SK-N-SH (cell line): ENCODE results near the gene ACAP2. TPM values are rescaled to one million over a fixed set of nuclear protein-coding genes. Genes with fewer than 3 reads are reported as not detected.
"Not testable (repeated sequence)": the region's sequence is repeated elsewhere in the genome, so short reads cannot be mapped to it uniquely, and the experiment has no call there.

ENCODE experiments used
- CTCF ChIA-PET: fragments of 300-600, 350-600 bp; formaldehyde crosslinking; extraction: SDS; loops from one replicate; lab custom pipeline; 2021; lab: Yijun Ruan, JAX
- POLR2A ChIA-PET: fragments of 350-600 bp; sonication (Branson Sonifier 250); formaldehyde crosslinking; extraction: SDS; loops from one replicate; lab custom pipeline; 2020; ENCODE audit warnings: antibody characterized with exemption, inconsistent platforms; lab: Yijun Ruan, JAX
- DNase-seq: peaks from one replicate; pipeline ENCODE4 v3.0.0; 2012
- H2AFZ ChIP-seq: fragments of 200-600 bp; sonication (generic); 2 replicates; pipeline ENCODE4 v1.8.1; 2016; ENCODE audit warnings: antibody characterized with exemption, mild to moderate bottlenecking, low read depth
- H3F3A ChIP-seq: fragments of 200-600 bp; sonication (generic); replicated peaks from 2 replicates; pipeline ENCODE3; 2016; ENCODE audit warnings: antibody characterized with exemption, mild to moderate bottlenecking; ENCODE audit not compliant: insufficient read depth
- H3K27ac ChIP-seq, 2 experiments: fragments of 200-500 bp in 1 of 2; fragments of 200-600 bp in 1 of 2; sonication (Bioruptor generic) in 1 of 2; sonication (generic), shearing (Covaris generic) in 1 of 2; 2 replicates each; pipeline versions ENCODE4 v1.5.1 to v1.6.1; 2014 to 2016; ENCODE audit warnings: low read depth in 2 of 2, inconsistent platforms in 1 of 2, low read length in 1 of 2, mild to moderate bottlenecking in 1 of 2, mixed read lengths in 1 of 2
- H3K27me3 ChIP-seq: fragments of 200-600 bp; sonication (generic), shearing (Covaris generic); 2 replicates; pipeline ENCODE4 v1.6.1; 2016; ENCODE audit warnings: mixed run types; ENCODE audit not compliant: insufficient read depth
- H3K36me3 ChIP-seq, 2 experiments: fragments of 200-500 bp in 1 of 2; fragments of 200-600 bp in 1 of 2; sonication (Bioruptor generic) in 1 of 2; sonication (generic) in 1 of 2; replicated peaks in 1 of 2; 2 replicates each; pipeline versions ENCODE3 to v1.5.1; 2014 to 2016; ENCODE audit warnings: low read length in 1 of 2, mild to moderate bottlenecking in 1 of 2; ENCODE audit not compliant: insufficient read depth in 2 of 2, control insufficient read depth in 1 of 2
- H3K4me1 ChIP-seq, 2 experiments: fragments of 200-500 bp in 1 of 2; fragments of 200-600 bp in 1 of 2; sonication (Bioruptor generic) in 1 of 2; sonication (generic), shearing (Covaris generic) in 1 of 2; 2 replicates each; pipeline versions ENCODE4 v1.5.1 to v1.6.1; 2014 to 2016; ENCODE audit warnings: low read depth in 1 of 2, low read length in 1 of 2, mixed run types in 1 of 2; ENCODE audit not compliant: insufficient read depth in 2 of 2, control insufficient read depth in 1 of 2
- H3K4me2 ChIP-seq: fragments of 200-600 bp; sonication (generic), shearing (Covaris generic); 2 replicates; pipeline ENCODE4 v1.6.1; 2017; ENCODE audit warnings: mixed run types
- H3K4me3 ChIP-seq, 2 experiments: fragments of 200-500 bp in 1 of 2; fragments of 200-600 bp in 1 of 2; sonication (Bioruptor generic) in 1 of 2; sonication (generic), shearing (Covaris generic) in 1 of 2; 2 replicates each; pipeline versions ENCODE4 v1.5.1 to v1.8.1; 2014 to 2016; ENCODE audit warnings: low read depth in 2 of 2, inconsistent platforms in 1 of 2, low read length in 1 of 2, mild to moderate bottlenecking in 1 of 2, mixed read lengths in 1 of 2, moderate library complexity in 1 of 2
- H3K79me2 ChIP-seq: fragments of 200-600 bp; sonication (generic); 2 replicates; pipeline ENCODE4 v1.8.1; 2017; ENCODE audit warnings: mild to moderate bottlenecking; ENCODE audit not compliant: insufficient read depth
- H3K9ac ChIP-seq: fragments of 200-600 bp; sonication (generic); 2 replicates; pipeline ENCODE4 v1.6.1; 2017; ENCODE audit warnings: mixed run types
- H3K9me2 ChIP-seq: fragments of 200-600 bp; sonication (generic); 2 replicates; pipeline ENCODE4 v1.6.1; 2017; ENCODE audit warnings: mixed run types
- H3K9me3 ChIP-seq: fragments of 200-600 bp; sonication (generic); 2 replicates; pipeline ENCODE4 v1.6.1; 2017; ENCODE audit warnings: mixed run types, mild to moderate bottlenecking, moderate library complexity
- H4K20me1 ChIP-seq: fragments of 200-600 bp; sonication (generic); 2 replicates; pipeline ENCODE4 v1.6.1; 2017; ENCODE audit warnings: mild to moderate bottlenecking, mixed run types; ENCODE audit not compliant: insufficient read depth
- FOXJ3 ChIP-seq: sonication (generic); formaldehyde crosslinking; IDR thresholded peaks from 2 replicates; pipeline ENCODE4 v1.5.1; 2020; ENCODE audit warnings: mild to moderate bottlenecking, missing genetic modification reagents
- FOXM1 ChIP-seq: IDR thresholded peaks from 2 replicates; pipeline ENCODE4 v1.4.0; 2012; ENCODE audit warnings: low read depth, mild to moderate bottlenecking
- GABPA ChIP-seq: IDR thresholded peaks from 2 replicates; pipeline ENCODE4 v1.4.0; 2012; ENCODE audit warnings: low read depth, mild to moderate bottlenecking
- IRF3 ChIP-seq: fragments of 150-350 bp; IDR thresholded peaks from 2 replicates; pipeline ENCODE4 v1.6.1; 2016; ENCODE audit warnings: mild to moderate bottlenecking, low read depth, low read length
- MEF2A ChIP-seq: IDR thresholded peaks from 2 replicates; pipeline ENCODE4 v1.4.0; 2012; ENCODE audit warnings: low read depth, borderline replicate concordance
- MXI1 ChIP-seq: IDR thresholded peaks from 2 replicates; pipeline ENCODE4 v1.6.1; 2012; ENCODE audit warnings: mild to moderate bottlenecking, low read depth, low read length, improper control_type of control experiment
- NRF1 ChIP-seq: IDR thresholded peaks from 2 replicates; pipeline ENCODE4 v1.6.1; 2012; ENCODE audit warnings: low read depth, mild to moderate bottlenecking, low read length
- PBX3 ChIP-seq: IDR thresholded peaks from 2 replicates; pipeline ENCODE4; 2012
- RAD21 ChIP-seq: IDR thresholded peaks from 2 replicates; pipeline ENCODE4 v1.6.1; 2012; ENCODE audit warnings: mild to moderate bottlenecking, low read length
- RCOR1 ChIP-seq: fragments of 150-350 bp; IDR thresholded peaks from 2 replicates; pipeline ENCODE4 v1.6.1; 2017; ENCODE audit warnings: antibody characterized with exemption, low read length
- RFX5 ChIP-seq: IDR thresholded peaks from 2 replicates; pipeline ENCODE4 v1.6.1; 2012; ENCODE audit warnings: mild to moderate bottlenecking, improper control_type of control experiment, low read length
- SIN3A ChIP-seq: IDR thresholded peaks from 2 replicates; pipeline ENCODE4 v1.6.1; 2012; ENCODE audit warnings: low read depth, mild to moderate bottlenecking, low read length, moderate library complexity, borderline replicate concordance
- SMC3 ChIP-seq: IDR thresholded peaks from 2 replicates; pipeline ENCODE4 v1.6.1; 2012; ENCODE audit warnings: low read depth, low read length, improper control_type of control experiment
- TEAD4 ChIP-seq: IDR thresholded peaks from 2 replicates; pipeline ENCODE4 v1.4.0; 2012; ENCODE audit warnings: mild to moderate bottlenecking, borderline replicate concordance; ENCODE audit not compliant: insufficient read depth
- USF2 ChIP-seq: fragments of 150-350 bp; IDR thresholded peaks from 2 replicates; pipeline ENCODE4 v1.6.1; 2017; ENCODE audit warnings: antibody characterized with exemption, low read length, low read depth, borderline replicate concordance
- WGBS: methylation state at CpG from one replicate; pipeline ENCODE4 v1.1.6; 2017; ENCODE audit warnings: low lambda C conversion rate; 5-methylcytosine and 5-hydroxymethylcytosine counted together
- polyA plus RNA-seq, 3 experiments: library from polyadenylated mRNA; depleted of rRNA; stranded (reverse); fragments of >200 nt; gene quantifications; 2 replicates each; pipeline ENCODE4 v1.2.3, GENCODE V29; 2012

ACAP2 gene
- polyA plus RNA-seq, 1 of the 3 experiments (the other 2 are of a cell fraction): 6.8 TPM

- H3K36me3 ChIP-seq: peaks cover 0 to 5% of the 10 kb centered on the region in 2 experiments
- peaks cover 13% of the 10 kb centered on the region for H3F3A ChIP-seq
- H3K4me3 ChIP-seq: no peak overlapping the region
- ChIA-PET POLR2A (no interaction called here), CTCF (interaction anchor here (1.1 to 1.2 kb wide), 2 partner anchors 11 to 25 kb away, joined by 3 read pairs; no protein-coding TSS in a partner anchor)
- no peak overlapping the region for H3K27ac ChIP-seq
- DNase-seq: no peak
- WGBS: 93% methylated on average over 15 of the region's 16 CpGs
- no peak overlapping the region for H2AFZ ChIP-seq
- H3K9ac ChIP-seq: no peak overlapping the region
- H3K79me2 ChIP-seq: peaks cover 42% of the 10 kb centered on the region
- H3K4me1 ChIP-seq: peaks cover 0 to 10% of the 10 kb centered on the region in 2 experiments; a peak in 1 of 4 replicates
- H3K9me2 ChIP-seq: no peaks in the 10 kb centered on the region
- TF ChIP-seq IRF3: no peak
- no peak for TF ChIP-seq USF2
- H4K20me1 ChIP-seq: no peaks in the 10 kb centered on the region
- H3K4me2 ChIP-seq: no peak overlapping the region
- no peaks in the 10 kb centered on the region for H3K9me3 ChIP-seq
- H3K27me3 ChIP-seq: no peaks in the 10 kb centered on the region
Measured at GRCh38 chr3:195356151-195357086, 86.4 kb downstream of the ACAP2 start.

- H3K36me3 ChIP-seq, H3K27me3 ChIP-seq, H3K27ac ChIP-seq, DNase-seq, H3K4me2 ChIP-seq, H2AFZ ChIP-seq, H3K9ac ChIP-seq, H3K4me3 ChIP-seq, H3K9me3 ChIP-seq, CTCF ChIA-PET, POLR2A ChIA-PET, H3K9me2 ChIP-seq, H4K20me1 ChIP-seq: not testable (repeated sequence)
- 50% methylated on average over 2 of the region's 2 CpGs for WGBS
- H3F3A ChIP-seq: peaks cover 13% of the 10 kb centered on the region
- H3K79me2 ChIP-seq: peaks cover 40% of the 10 kb centered on the region
- peaks cover 0 to 10% of the 10 kb centered on the region in 2 experiments; a peak in 1 of 4 replicates for H3K4me1 ChIP-seq
Measured at GRCh38 chr3:195354009-195354408, 88.8 kb downstream of the ACAP2 start.

GRCh38 chr3:195352895-195353488 is 89.8 kb downstream of the ACAP2 start:
- Histone ChIP-seq H3K9me3 (no peaks in the 10 kb centered on the region), H3K36me3 (peaks cover 0 to 13% of the 10 kb centered on the region in 2 experiments), H3K4me1 (peaks cover 0 to 10% of the 10 kb centered on the region in 2 experiments; a peak in 1 of 4 replicates), H3F3A (peaks cover 13% of the 10 kb centered on the region), H3K9ac (no peak overlapping the region), H3K27ac (peak overlapping the region in 1 of 2 experiments; percentile 61; a peak in 2 of 4 replicates), H3K4me2 (no peak overlapping the region), H3K9me2 (no peaks in the 10 kb centered on the region), H3K4me3 (no peak overlapping the region), H3K27me3 (no peaks in the 10 kb centered on the region), H3K79me2 (peaks cover 36% of the 10 kb centered on the region), H4K20me1 (no peaks in the 10 kb centered on the region), H2AFZ (no peak overlapping the region)
- ChIA-PET POLR2A (no interaction called here), CTCF (no interaction called here)
- 94% methylated on average over 4 of the region's 4 CpGs for WGBS
- no peak for DNase-seq
- no peak for TF ChIP-seq SMC3
- no peak for TF ChIP-seq USF2
- no peak for TF ChIP-seq GABPA
- TF ChIP-seq SIN3A: no peak
- TF ChIP-seq RCOR1: no peak
- no peak for TF ChIP-seq PBX3
- no peak for TF ChIP-seq MEF2A
- TF ChIP-seq TEAD4: no peak
- TF ChIP-seq RAD21: no peak
- no peak for TF ChIP-seq MXI1
- TF ChIP-seq FOXJ3 (CRISPR knock-in tag): no peak
- no peak for TF ChIP-seq NRF1
- no peak for TF ChIP-seq FOXM1
- TF ChIP-seq RFX5: no peak
